Lower lobe of right lung (tissue), 2 donors: Measurements from ENCODE around the gene CCDC57. TPM values are rescaled to one million over a fixed set of nuclear protein-coding genes. Genes with fewer than 3 reads are reported as not detected.

Source experiments
- ATAC-seq, 2 donors: fragments of 200-7000 bp; cut with Tn5 transposase; one replicate each; pipeline ENCODE4 v1.9.1; 2020 to 2022; ENCODE audit warnings: mild to moderate bottlenecking in 2 of 2, moderate library complexity in 2 of 2
- DNase-seq: peaks from one replicate; pipeline ENCODE4 v3.0.0-alpha.2; 2020
- H3K27ac ChIP-seq: fragments of 200-600 bp; one replicate; pipeline ENCODE4 v1.8.0; 2022
- H3K27me3 ChIP-seq: fragments of 200-600 bp; one replicate; pipeline ENCODE4 v1.8.0; 2022; ENCODE audit warnings: low read depth
- H3K36me3 ChIP-seq: fragments of 200-600 bp; one replicate; pipeline ENCODE4 v1.8.0; 2022; ENCODE audit warnings: mild to moderate bottlenecking
- H3K4me1 ChIP-seq: fragments of 200-600 bp; one replicate; pipeline ENCODE4 v1.8.0; 2022
- H3K4me3 ChIP-seq: fragments of 200-600 bp; one replicate; pipeline ENCODE4 v1.8.0; 2022; ENCODE audit warnings: mild to moderate bottlenecking
- H3K9me3 ChIP-seq: fragments of 200-600 bp; one replicate; pipeline ENCODE4 v1.8.0; 2022
- CTCF ChIP-seq: fragments of 200-600 bp; IDR thresholded peaks from one replicate; pipeline ENCODE4 v1.8.0; 2022; ENCODE audit warnings: antibody characterized with exemption, mild to moderate bottlenecking
- intact Hi-C: fragments of 100-400 bp; cut with DNase I; formaldehyde crosslinking; loops from one replicate; pipeline ENCODE4 v1.11.0; 2022
- total RNA-seq: library from RNA; stranded (reverse); fragmentation: NEBNext Ultra II Directional; extraction: Animal tissue kit (Norgen Biotek cat#: 25700); gene quantifications from one replicate; pipeline ENCODE4 v1.2.1, GENCODE V29; 2021
- donor health status: DM: no; HTN: yes; CAD: no; lungs with severe emphysema.

Gene CCDC57
- total RNA-seq, 1 donor from 2014 or later: 63.4 TPM

GRCh38 chr17:82179946-82180475, 32.6 kb downstream of the CCDC57 start:
- no peak for DNase-seq
- H3K4me3 ChIP-seq: no peak overlapping the region
- no peak for ATAC-seq
- TF ChIP-seq CTCF: no peak
- intact Hi-C loops: no loop called here
- H3K27ac ChIP-seq: no peak overlapping the region
- H3K9me3 ChIP-seq: no peaks in the 10 kb centered on the region
- H3K4me1 ChIP-seq: no peaks in the 10 kb centered on the region
- no peaks in the 10 kb centered on the region for H3K27me3 ChIP-seq
- H3K36me3 ChIP-seq: peaks cover 59% of the 10 kb centered on the region

- H3K4me1 ChIP-seq: no peaks in the 10 kb centered on the region
- no peak overlapping the region for H3K27ac ChIP-seq
- no peak for TF ChIP-seq CTCF
- no peak overlapping the region for H3K4me3 ChIP-seq
- no peaks in the 10 kb centered on the region for H3K27me3 ChIP-seq
- peaks cover 53% of the 10 kb centered on the region for H3K36me3 ChIP-seq
- H3K9me3 ChIP-seq: no peaks in the 10 kb centered on the region
- intact Hi-C loops: no loop called here
- DNase-seq: no peak
- ATAC-seq: no peak
These were observed 33.2 kb downstream of the CCDC57 start for GRCh38 chr17:82179412-82179811.

- intact Hi-C loops: no loop called here
- no peak for DNase-seq
- Histone ChIP-seq H3K4me3 (no peak overlapping the region), H3K9me3 (no peaks in the 10 kb centered on the region), H3K36me3 (peaks cover 48% of the 10 kb centered on the region), H3K27ac (no peak overlapping the region), H3K27me3 (no peaks in the 10 kb centered on the region), H3K4me1 (no peaks in the 10 kb centered on the region)
- peak; percentile 9 to 22 for ATAC-seq
- TF ChIP-seq CTCF: no peak
These were observed 34.0 kb downstream of the CCDC57 start for GRCh38 chr17:82178499-82179261.

GRCh38 chr17:82177761-82178498, 34.7 kb downstream of the CCDC57 start:
- H3K4me3 ChIP-seq: no peak overlapping the region
- no peaks in the 10 kb centered on the region for H3K4me1 ChIP-seq
- no peak for ATAC-seq
- H3K9me3 ChIP-seq: no peaks in the 10 kb centered on the region
- H3K27me3 ChIP-seq: no peaks in the 10 kb centered on the region
- no peak for TF ChIP-seq CTCF
- peaks cover 41% of the 10 kb centered on the region for H3K36me3 ChIP-seq
- H3K27ac ChIP-seq: no peak overlapping the region
- DNase-seq: no peak
- intact Hi-C loops: no loop called here

- Histone ChIP-seq H3K27ac (no peak overlapping the region), H3K4me3 (no peak overlapping the region), H3K4me1 (no peaks in the 10 kb centered on the region), H3K27me3 (no peaks in the 10 kb centered on the region), H3K9me3 (no peaks in the 10 kb centered on the region), H3K36me3 (peaks cover 43% of the 10 kb centered on the region)
- intact Hi-C loops: no loop called here
- no peak for ATAC-seq
- no peak for DNase-seq
- TF ChIP-seq CTCF: no peak
These were observed 35.4 kb downstream of the CCDC57 start for GRCh38 chr17:82177276-82177675.
